Parathyroid adenoma (tissue), 2 donors: ENCODE results near the gene NDUFB4.

Experiments used
- H2AFZ ChIP-seq: fragments of 300-600 bp; sonication (generic); one replicate; pipeline ENCODE4 v1.7.0; 2017; ENCODE audit warnings: antibody characterized with exemption, mild to moderate bottlenecking
- H3K27ac ChIP-seq: fragments of 300-600 bp; sonication (generic); one replicate; pipeline ENCODE4 v1.7.0; 2017
- H3K27me3 ChIP-seq: fragments of 300-600 bp; sonication (generic); one replicate; pipeline ENCODE4 v1.7.0; 2017; ENCODE audit warnings: low read length; ENCODE audit not compliant: control insufficient read depth, insufficient read depth
- H3K36me3 ChIP-seq: fragments of 300-600 bp; sonication (generic); one replicate; pipeline ENCODE4 v1.7.0; 2017; ENCODE audit warnings: low read length; ENCODE audit not compliant: control insufficient read depth, insufficient read depth
- H3K4me1 ChIP-seq: fragments of 300-600 bp; sonication (generic); one replicate; pipeline ENCODE4 v1.7.0; 2017; ENCODE audit warnings: control low read depth
- H3K4me2 ChIP-seq: fragments of 300-600 bp; sonication (generic); one replicate; pipeline ENCODE4 v1.7.0; 2017; ENCODE audit warnings: low read length
- H3K4me3 ChIP-seq: fragments of 300-600 bp; sonication (generic); one replicate; pipeline ENCODE4 v1.7.0; 2017; ENCODE audit warnings: low read depth, low read length
- H3K79me2 ChIP-seq: fragments of 300-600 bp; sonication (generic); one replicate; pipeline ENCODE4 v1.7.0; 2017; ENCODE audit warnings: control low read depth
- H3K9ac ChIP-seq: fragments of 300-600 bp; sonication (generic); one replicate; pipeline ENCODE4 v1.7.0; 2017; ENCODE audit warnings: mild to moderate bottlenecking
- H3K9me3 ChIP-seq: fragments of 300-600 bp; sonication (generic); one replicate; pipeline ENCODE4 v1.7.0; 2017; ENCODE audit warnings: low read length; ENCODE audit not compliant: control insufficient read depth
- CTCF ChIP-seq: fragments of 300-600 bp; sonication (generic); IDR thresholded peaks from one replicate; pipeline ENCODE4 v1.7.0; 2017; ENCODE audit warnings: antibody characterized with exemption, mild to moderate bottlenecking
- donor health status: primary hyperparathyroidism.

The NDUFB4 gene

GRCh38 chr3:120622457-120622856, 26.3 kb downstream of the NDUFB4 start:
- H3K79me2 ChIP-seq, result no peaks in the 10 kb centered on the region
- no peak overlapping the region for H3K4me2 ChIP-seq
- no peak overlapping the region for H3K27ac ChIP-seq
- no peak overlapping the region for H3K9ac ChIP-seq
- no peak for TF ChIP-seq CTCF
- H3K4me3 ChIP-seq, result no peak overlapping the region
- H3K27me3 ChIP-seq, result no peaks in the 10 kb centered on the region
- no peak overlapping the region for H2AFZ ChIP-seq
- peaks cover 3% of the 10 kb centered on the region for H3K9me3 ChIP-seq
- no peaks in the 10 kb centered on the region for H3K36me3 ChIP-seq
- no peaks in the 10 kb centered on the region for H3K4me1 ChIP-seq

- no peak for TF ChIP-seq CTCF
- no peaks in the 10 kb centered on the region for H3K27me3 ChIP-seq
- H2AFZ ChIP-seq, result no peak overlapping the region
- H3K27ac ChIP-seq, result no peak overlapping the region
- H3K4me3 ChIP-seq, result no peak overlapping the region
- no peak overlapping the region for H3K9ac ChIP-seq
- peaks cover 3% of the 10 kb centered on the region for H3K9me3 ChIP-seq
- H3K36me3 ChIP-seq, result no peaks in the 10 kb centered on the region
- H3K4me1 ChIP-seq, result no peaks in the 10 kb centered on the region
- no peak overlapping the region for H3K4me2 ChIP-seq
- no peaks in the 10 kb centered on the region for H3K79me2 ChIP-seq
Observed at GRCh38 chr3:120622870-120623726, 27.0 kb downstream of the NDUFB4 start.

- no peaks in the 10 kb centered on the region for H3K4me1 ChIP-seq
- H3K9ac ChIP-seq, result no peak overlapping the region
- peaks cover 3% of the 10 kb centered on the region for H3K9me3 ChIP-seq
- no peak overlapping the region for H2AFZ ChIP-seq
- no peaks in the 10 kb centered on the region for H3K79me2 ChIP-seq
- H3K4me2 ChIP-seq, result no peak overlapping the region
- H3K27me3 ChIP-seq, result no peaks in the 10 kb centered on the region
- no peak overlapping the region for H3K4me3 ChIP-seq
- TF ChIP-seq CTCF, result no peak
- no peaks in the 10 kb centered on the region for H3K36me3 ChIP-seq
- H3K27ac ChIP-seq, result no peak overlapping the region
Observed at GRCh38 chr3:120623727-120624093, 27.6 kb downstream of the NDUFB4 start.

GRCh38 chr3:120625159-120625586, 29.0 kb downstream of the NDUFB4 start:
- TF ChIP-seq CTCF, result no peak
- Histone ChIP-seq H2AFZ (no peak overlapping the region), H3K36me3 (no peaks in the 10 kb centered on the region), H3K4me3 (no peak overlapping the region), H3K27me3 (no peaks in the 10 kb centered on the region), H3K9ac (no peak overlapping the region), H3K79me2 (no peaks in the 10 kb centered on the region), H3K4me1 (no peaks in the 10 kb centered on the region), H3K9me3 (peaks cover 3% of the 10 kb centered on the region), H3K4me2 (no peak overlapping the region), H3K27ac (no peak overlapping the region)

GRCh38 chr3:120634539-120634938, 38.4 kb downstream of the NDUFB4 start:
- Histone ChIP-seq H3K9me3 (no peaks in the 10 kb centered on the region), H3K27me3 (no peaks in the 10 kb centered on the region), H3K36me3 (no peaks in the 10 kb centered on the region), H3K9ac (no peak overlapping the region), H2AFZ (no peak overlapping the region), H3K4me2 (no peak overlapping the region), H3K27ac (no peak overlapping the region), H3K4me1 (no peaks in the 10 kb centered on the region), H3K79me2 (no peaks in the 10 kb centered on the region), H3K4me3 (no peak overlapping the region)
- TF ChIP-seq CTCF, result no peak
